Endodermal cell (in vitro differentiated cells): ENCODE results near the gene L3HYPDH. TPM values are rescaled to one million over a fixed set of nuclear protein-coding genes. Genes with fewer than 3 reads are reported as not detected.

ENCODE experiments used
- DNase-seq: peaks from one replicate; pipeline ENCODE4 v3.0.0-alpha.2; 2017
- H3K27ac ChIP-seq: 2 replicates; pipeline ENCODE4 v1.5.1; 2013; ENCODE audit warnings: mild to moderate bottlenecking, low read depth, low read length, moderate library complexity
- H3K27me3 ChIP-seq: 2 replicates; pipeline ENCODE4 v1.6.1; 2013; ENCODE audit warnings: mild to moderate bottlenecking, low read length, moderate library complexity; ENCODE audit not compliant: insufficient read depth, control insufficient read depth, poor library complexity, severe bottlenecking
- H3K36me3 ChIP-seq: 2 replicates; pipeline ENCODE4 v1.7.0; 2013; ENCODE audit warnings: mild to moderate bottlenecking, low read length, moderate library complexity; ENCODE audit not compliant: control insufficient read depth, insufficient read depth
- H3K4me1 ChIP-seq: one replicate; pipeline ENCODE4 v1.7.0; 2013; ENCODE audit warnings: low read length; ENCODE audit not compliant: control insufficient read depth, insufficient read depth
- H3K4me3 ChIP-seq: 2 replicates; pipeline ENCODE4 v1.5.1; 2013; ENCODE audit warnings: mild to moderate bottlenecking, low read length, moderate library complexity
- H3K9ac ChIP-seq: 2 replicates; pipeline ENCODE4 v1.6.1; 2013; ENCODE audit warnings: mild to moderate bottlenecking, low read length, moderate library complexity; ENCODE audit not compliant: poor library complexity, severe bottlenecking; ENCODE audit errors: extremely low read depth
- H3K9me3 ChIP-seq: 2 replicates; pipeline ENCODE4 v1.6.1; 2013; ENCODE audit warnings: mild to moderate bottlenecking, low read length, moderate library complexity; ENCODE audit not compliant: control insufficient read depth
- H3K27ac Mint-ChIP-seq: 2 replicates; pipeline ENCODE4 v1.8.0; 2020; ENCODE audit warnings: mixed read lengths
- H3K27me3 Mint-ChIP-seq: 2 replicates; pipeline ENCODE4 v1.8.0; 2021; ENCODE audit warnings: mild to moderate bottlenecking, mixed read lengths; ENCODE audit not compliant: insufficient read depth
- H3K36me3 Mint-ChIP-seq: 2 replicates; pipeline ENCODE4 v1.8.0; 2020; ENCODE audit warnings: low read depth, mixed read lengths
- H3K4me1 Mint-ChIP-seq: 2 replicates; pipeline ENCODE4 v1.8.0; 2020; ENCODE audit warnings: mixed read lengths
- H3K4me3 Mint-ChIP-seq: 2 replicates; pipeline ENCODE4 v1.8.0; 2020; ENCODE audit warnings: mild to moderate bottlenecking, moderate library complexity, mixed read lengths
- H3K9me3 Mint-ChIP-seq: 2 replicates; pipeline ENCODE4 v1.8.0; 2020; ENCODE audit warnings: mild to moderate bottlenecking, mixed read lengths
- CTCF ChIP-seq: fragments of 200-600 bp; sonication (generic); conservative IDR thresholded peaks from 2 replicates; pipeline ENCODE4 v1.5.0; 2021; ENCODE audit warnings: antibody characterized with exemption, mild to moderate bottlenecking
- WGBS, 2 experiments: methylation state at CpG; one replicate each; pipeline versions ENCODE4 v1.1.5 to v1.1.7; 2013; ENCODE audit warnings: missing lambda C conversion rate in 2 of 2, mixed read lengths in 1 of 2; ENCODE audit not compliant: insufficient coverage in 1 of 2, insufficient read length in 1 of 2; 5-methylcytosine and 5-hydroxymethylcytosine counted together
- total RNA-seq, 2 donors: library from RNA; stranded (reverse); fragmentation: NEBNext Ultra II Directional in 1 of 2; extraction: Animal tissue kit (Norgen Biotek cat#: 25700) in 1 of 2; gene quantifications; 2 replicates in 1 of 2; 3 replicates in 1 of 2; pipeline ENCODE4 v1.2.1, GENCODE V29; 2021

The L3HYPDH gene
- total RNA-seq, 2 donors from 2014 or later: 24.7 to 30.3 TPM

- H3K9me3 ChIP-seq: no peaks in the 10 kb centered on the region
- no peak overlapping the region for H3K4me3 Mint-ChIP-seq
- DNase-seq: no peak
- H3K27me3 ChIP-seq: no peaks in the 10 kb centered on the region
- H3K27ac Mint-ChIP-seq: no peak overlapping the region
- H3K4me1 Mint-ChIP-seq: peaks cover 39% of the 10 kb centered on the region
- no peaks in the 10 kb centered on the region for H3K27me3 Mint-ChIP-seq
- H3K36me3 ChIP-seq: peaks cover 26% of the 10 kb centered on the region
- H3K27ac ChIP-seq: no peak overlapping the region
- WGBS, 2 experiments: 78 to 100% methylated on average over 3 of the region's 3 CpGs
- H3K4me3 ChIP-seq: no peak overlapping the region
- peaks cover 35% of the 10 kb centered on the region for H3K36me3 Mint-ChIP-seq
- no peak for TF ChIP-seq CTCF
- H3K9me3 Mint-ChIP-seq: no peaks in the 10 kb centered on the region
- H3K9ac ChIP-seq: no peak overlapping the region
- peaks cover 20% of the 10 kb centered on the region for H3K4me1 ChIP-seq
These were observed 5.7 kb downstream of the L3HYPDH start for GRCh38 chr14:59478540-59478939.

GRCh38 chr14:59475709-59476108 is 8.5 kb downstream of the L3HYPDH start:
- H3K27ac Mint-ChIP-seq: no peak overlapping the region
- H3K4me3 Mint-ChIP-seq: no peak overlapping the region
- Histone ChIP-seq H3K9me3 (no peaks in the 10 kb centered on the region), H3K9ac (no peak overlapping the region), H3K36me3 (peaks cover 50% of the 10 kb centered on the region), H3K4me3 (no peak overlapping the region), H3K4me1 (peaks cover 17% of the 10 kb centered on the region), H3K27ac (no peak overlapping the region), H3K27me3 (no peaks in the 10 kb centered on the region)
- peaks cover 26% of the 10 kb centered on the region for H3K4me1 Mint-ChIP-seq
- peaks cover 44% of the 10 kb centered on the region for H3K36me3 Mint-ChIP-seq
- DNase-seq: no peak
- WGBS, 2 experiments: 96 to 100% methylated on average over 1 of the region's 1 CpG
- no peak for TF ChIP-seq CTCF
- no peaks in the 10 kb centered on the region for H3K9me3 Mint-ChIP-seq
- no peaks in the 10 kb centered on the region for H3K27me3 Mint-ChIP-seq

- no peak overlapping the region for H3K27ac ChIP-seq
- H3K36me3 ChIP-seq: peaks cover 54% of the 10 kb centered on the region
- H3K9ac ChIP-seq: no peak overlapping the region
- H3K27me3 ChIP-seq: no peaks in the 10 kb centered on the region
- Mint-ChIP-seq H3K27me3 (no peaks in the 10 kb centered on the region), H3K27ac (no peak overlapping the region), H3K36me3 (peaks cover 42% of the 10 kb centered on the region), H3K4me3 (no peak overlapping the region), H3K9me3 (no peaks in the 10 kb centered on the region), H3K4me1 (peaks cover 19% of the 10 kb centered on the region)
- H3K9me3 ChIP-seq: no peaks in the 10 kb centered on the region
- no peak for DNase-seq
- TF ChIP-seq CTCF: no peak
- peaks cover 11% of the 10 kb centered on the region for H3K4me1 ChIP-seq
- WGBS, 2 experiments: 81 to 100% methylated on average over 1 of the region's 1 CpG
- no peak overlapping the region for H3K4me3 ChIP-seq
These were observed 10.0 kb downstream of the L3HYPDH start for GRCh38 chr14:59474172-59474571.
